Smooth muscle cell of the brain vasculature (primary cell): ENCODE results near the gene BTBD2.
"Not testable (repeated sequence)": the region's sequence is repeated elsewhere in the genome, so short reads cannot be mapped to it uniquely, and the experiment has no call there.

ENCODE experiments used
- DNase-seq: peaks from one replicate; pipeline ENCODE4 v3.0.0-alpha.2; 2012; ENCODE audit warnings: low read depth, low spot score

Gene BTBD2

GRCh38 chr19:2014731-2015607 lies 545 bp downstream of the BTBD2 start:
- DNase-seq: no peak

GRCh38 chr19:2014131-2014571 lies 1.4 kb downstream of the BTBD2 start:
- no peak for DNase-seq

GRCh38 chr19:2013683-2013961 lies 1.9 kb downstream of the BTBD2 start:
- DNase-seq: no peak

DNA sequence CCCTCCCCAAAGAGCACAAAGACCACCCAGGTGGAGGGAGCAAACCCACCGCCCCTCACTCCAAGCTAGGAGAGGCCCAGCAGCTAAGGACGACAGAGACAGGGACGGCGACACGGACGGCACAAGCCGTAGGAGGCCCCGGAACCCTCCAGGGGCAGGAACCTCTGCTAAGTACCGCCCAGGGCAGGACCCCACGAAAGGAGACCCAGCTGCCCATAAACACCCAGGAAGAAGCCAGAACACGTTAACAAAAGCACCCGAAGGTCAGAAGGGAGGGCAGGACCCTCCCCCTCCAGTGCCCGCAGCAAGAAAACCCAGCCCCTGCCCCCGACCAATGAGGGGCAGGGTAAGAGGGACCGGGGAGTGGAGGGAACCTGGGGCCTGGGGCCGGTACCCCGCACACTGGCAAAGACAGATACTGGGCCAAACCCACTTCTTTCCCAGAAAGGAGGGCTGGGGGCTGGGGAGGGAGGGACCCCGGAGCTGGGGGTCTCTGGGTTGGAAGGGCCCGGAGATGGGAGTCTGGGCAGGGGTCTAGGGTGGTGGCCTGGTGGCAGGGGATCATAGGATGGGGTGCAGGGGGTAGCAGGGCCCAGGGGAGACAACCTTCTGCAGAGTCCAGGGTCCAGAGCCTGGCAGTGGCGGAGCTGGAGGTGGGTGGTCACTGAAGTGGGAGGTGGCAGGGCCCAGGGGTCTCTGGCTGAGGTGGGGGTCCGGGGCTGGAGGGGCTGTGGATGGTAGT lies 2.4 kb downstream of the BTBD2 start:
- DNase-seq: no peak

GRCh38 chr19:2011169-2011568 lies 4.3 kb downstream of the BTBD2 start:
- no peak for DNase-seq

GRCh38 chr19:2010135-2010668 lies 5.3 kb downstream of the BTBD2 start:
- DNase-seq: no peak

GRCh38 chr19:2003874-2004273 lies 11.6 kb downstream of the BTBD2 start:
- DNase-seq: no peak

DNA sequence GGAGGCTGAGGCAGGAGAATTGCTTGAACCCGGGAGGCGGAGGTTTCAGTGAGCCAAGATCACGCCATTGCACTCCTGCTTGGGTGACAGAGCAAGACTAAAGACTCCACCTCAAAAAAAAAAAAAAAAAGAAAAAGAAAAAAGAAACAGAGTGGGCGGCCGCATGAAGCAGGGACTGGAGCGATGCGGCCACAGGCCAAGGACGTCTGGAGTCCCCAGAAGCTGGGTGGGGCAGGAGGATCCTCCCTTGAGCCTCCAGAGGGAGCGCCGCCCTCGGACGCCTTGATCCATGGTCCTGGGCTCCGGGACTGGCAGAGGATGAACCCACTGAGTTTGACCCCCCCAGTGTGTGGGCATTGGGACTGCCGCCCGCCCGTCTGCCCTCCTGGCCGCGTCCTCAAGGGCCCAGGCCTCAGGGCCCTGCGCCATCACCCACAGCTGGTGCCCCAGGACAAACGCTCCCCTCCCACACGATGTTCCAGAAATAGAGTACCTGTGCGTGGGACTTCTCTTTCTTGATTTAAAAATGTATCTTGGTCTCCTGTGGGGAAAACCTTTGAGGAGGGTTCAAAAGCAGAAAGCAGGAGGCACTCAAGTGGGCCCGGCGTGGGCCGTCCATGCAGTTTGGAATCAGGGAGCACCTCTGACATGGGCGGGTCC lies 15.5 kb downstream of the BTBD2 start:
- no peak for DNase-seq

DNA sequence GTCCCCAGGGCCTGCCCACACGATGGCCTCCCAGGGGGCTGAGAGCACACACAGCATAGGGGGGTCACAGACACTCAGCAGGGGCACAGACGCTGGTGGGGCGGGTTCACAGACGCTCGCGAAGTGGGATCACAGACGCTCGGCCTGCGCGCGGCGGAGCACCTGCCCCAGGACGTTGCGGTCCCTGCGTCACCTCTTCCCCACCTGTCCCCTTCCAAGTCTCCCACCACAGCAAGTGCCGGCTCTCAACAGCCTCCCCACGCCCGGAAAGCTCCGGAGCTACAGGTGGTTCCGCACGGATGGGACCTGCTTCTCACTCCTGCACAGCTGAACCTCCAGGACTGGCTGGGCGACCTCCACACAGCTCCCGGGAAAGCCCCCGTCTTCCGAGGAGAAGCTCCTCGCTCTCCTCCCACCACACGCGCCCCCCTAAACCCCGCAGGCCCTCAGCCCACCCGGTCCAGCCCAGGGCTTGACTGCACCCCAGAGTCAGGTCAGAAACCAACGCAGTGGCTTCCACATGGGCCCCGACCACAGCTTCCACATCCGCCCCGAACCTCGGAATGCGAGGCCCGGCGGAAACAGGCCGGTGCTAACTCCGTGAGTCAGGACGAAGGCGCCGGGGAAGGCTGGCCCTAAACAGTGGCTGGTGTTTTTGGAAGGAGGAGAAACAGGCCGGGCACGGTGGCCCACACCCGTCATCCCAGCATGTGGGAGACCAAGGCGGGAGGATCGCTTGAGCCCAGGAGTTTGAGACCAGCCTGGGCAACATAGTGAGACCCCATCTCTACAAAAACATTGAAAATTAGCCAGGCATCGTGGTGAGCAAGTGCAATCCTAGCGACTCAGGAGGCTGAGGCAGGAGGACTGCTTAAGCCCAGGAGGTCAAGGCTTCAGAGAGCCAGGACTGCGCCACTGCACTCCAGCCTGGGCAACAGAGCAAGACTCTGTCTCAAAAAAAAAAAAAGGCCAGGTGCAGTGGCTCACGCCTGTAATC lies 16.5 kb downstream of the BTBD2 start:
- no peak for DNase-seq

DNA sequence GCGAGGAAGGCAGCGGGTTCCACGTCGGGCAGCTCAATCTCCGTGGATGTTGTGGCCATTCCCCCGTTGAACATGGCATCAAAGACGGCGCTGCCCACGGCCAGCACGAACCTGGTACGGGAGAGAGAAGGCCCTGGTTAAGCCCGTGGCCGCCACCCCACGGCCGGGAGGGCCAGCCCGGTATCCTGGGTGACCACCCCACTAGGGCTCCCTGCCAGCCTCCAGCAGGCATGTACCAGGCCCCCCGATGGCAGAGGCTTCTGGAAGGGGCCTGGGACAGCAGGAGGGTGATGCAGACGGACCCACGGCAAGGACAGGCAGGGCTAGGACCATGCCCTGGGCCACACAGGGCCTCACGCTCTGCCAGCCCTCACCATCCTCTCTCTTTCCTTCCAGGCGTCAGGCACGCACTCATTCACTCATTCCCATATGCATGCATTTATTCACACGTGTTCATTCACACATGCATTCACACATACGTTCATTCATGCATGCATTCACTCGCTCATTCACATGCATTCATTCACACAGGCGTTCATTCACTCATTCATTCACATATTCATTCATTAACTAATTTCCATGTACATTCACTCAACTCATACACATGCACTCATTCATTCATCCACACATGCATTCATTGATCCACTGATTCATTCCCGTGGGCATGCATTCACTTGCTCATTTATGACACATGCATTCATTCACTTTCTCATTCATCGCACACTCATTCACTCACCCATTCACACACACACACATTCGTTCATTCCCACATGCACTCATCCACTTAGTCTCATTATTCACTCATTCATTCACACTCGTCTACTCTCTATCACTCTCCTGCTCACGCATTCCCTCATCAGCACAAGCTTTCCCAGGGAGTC lies 17.9 kb downstream of the BTBD2 start:
- DNase-seq: no peak

GRCh38 chr19:1992759-1993260 lies 22.7 kb downstream of the BTBD2 start:
- no peak for DNase-seq

DNA sequence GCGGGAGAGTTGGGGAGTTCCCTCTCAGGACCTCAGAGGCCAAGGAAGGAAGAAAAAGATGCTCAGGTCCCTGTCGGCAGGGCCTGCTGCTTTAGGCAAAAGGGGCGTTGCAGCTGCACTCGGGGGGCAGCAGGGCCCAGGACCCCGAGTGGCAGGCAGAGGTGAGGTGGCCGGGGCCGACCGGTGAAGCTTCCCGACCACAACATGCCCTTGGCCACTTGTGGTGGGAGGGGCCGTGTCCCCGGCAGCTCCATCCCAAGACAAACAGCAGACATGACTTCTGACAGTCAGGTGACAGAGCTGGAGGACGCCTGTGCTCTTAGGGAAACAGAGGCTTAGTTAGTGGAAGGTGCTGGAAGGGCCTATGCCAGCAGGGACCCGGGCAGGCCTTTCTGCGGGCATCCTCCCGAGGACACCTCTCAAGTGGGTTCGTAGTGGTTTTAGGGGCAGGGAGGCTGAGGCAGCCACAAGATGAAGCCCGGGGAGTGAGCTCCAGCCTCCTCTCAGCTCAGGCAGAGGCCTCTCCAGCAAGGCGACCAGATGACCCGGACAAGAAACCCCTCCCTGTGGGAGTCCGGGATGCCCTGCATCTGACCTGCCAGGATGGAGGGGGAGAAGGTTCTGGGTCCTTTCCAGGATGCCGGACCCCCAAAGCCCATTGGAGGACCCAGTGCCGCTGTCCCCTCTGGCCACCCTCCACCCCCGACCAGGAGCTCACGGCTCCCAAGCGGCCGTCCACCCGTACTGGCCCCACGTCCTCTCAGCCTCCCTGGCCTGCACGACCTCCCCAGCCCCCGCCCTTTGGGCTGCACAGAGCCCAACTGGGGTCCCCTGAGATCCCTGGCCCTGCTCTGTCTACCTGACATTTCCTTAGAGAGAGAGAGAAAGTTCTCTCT lies 24.2 kb downstream of the BTBD2 start:
- no peak for DNase-seq

GRCh38 chr19:1990230-1991017 lies 25.1 kb downstream of the BTBD2 start:
- DNase-seq: no peak

DNA sequence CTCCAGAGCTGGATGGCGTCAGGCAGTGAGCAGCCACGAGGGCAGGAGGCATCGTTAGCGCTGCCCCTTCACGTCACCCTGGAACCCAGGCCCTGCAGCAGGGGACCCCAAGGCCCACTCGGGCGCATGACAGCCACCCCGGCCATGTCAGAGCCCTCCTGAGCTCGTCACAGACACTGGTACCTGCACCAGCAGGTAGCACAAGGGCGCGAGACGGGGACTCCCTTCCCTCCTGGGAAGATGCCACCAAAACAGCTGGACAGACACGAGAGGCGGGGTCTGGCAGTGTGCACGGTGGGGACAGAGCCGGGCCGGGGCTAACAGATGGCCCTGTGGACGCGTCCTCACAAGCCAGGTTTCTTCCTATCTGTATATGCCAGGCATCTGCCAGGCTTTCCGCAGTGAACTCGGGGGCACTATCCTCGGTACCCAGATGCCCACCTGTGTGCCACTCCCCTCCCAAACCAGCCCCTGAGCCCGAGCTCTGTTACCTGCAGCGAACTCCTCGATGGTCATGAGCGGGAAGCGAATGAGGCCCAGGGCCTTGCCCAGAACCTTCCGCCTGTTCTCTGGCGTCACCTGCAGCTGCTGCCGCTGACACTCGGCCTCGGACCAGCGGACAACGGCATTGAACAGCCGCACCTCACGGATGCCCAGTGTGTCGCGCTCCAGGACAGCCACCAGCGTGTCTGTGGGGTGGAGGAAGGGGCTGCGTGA lies 25.8 kb downstream of the BTBD2 start:
- no peak for DNase-seq

DNA sequence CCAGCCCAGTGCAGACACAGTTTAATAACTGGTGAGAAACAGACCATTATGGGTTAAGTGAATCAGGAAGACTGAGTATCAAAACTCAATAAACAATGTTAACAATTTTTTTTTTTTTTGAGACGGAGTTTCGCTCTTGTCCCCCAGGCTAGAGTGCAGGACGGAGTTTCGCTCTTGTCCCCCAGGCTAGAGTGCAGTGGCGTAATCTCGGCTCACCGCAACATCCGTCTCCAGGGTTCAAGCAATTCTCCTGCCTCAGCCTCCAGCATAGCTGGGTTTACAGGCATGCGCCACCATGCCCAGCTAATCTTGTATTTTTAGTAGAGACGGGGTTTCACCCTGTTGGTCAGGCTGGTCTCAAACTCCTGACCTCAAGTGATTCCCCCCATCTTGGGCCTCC lies 27.1 kb downstream of the BTBD2 start:
- DNase-seq: not testable (repeated sequence)

GRCh38 chr19:1987197-1988187 lies 28.0 kb downstream of the BTBD2 start:
- no peak for DNase-seq
